ENCODE results near the gene SLC9C2.

Gene SLC9C2

DNA sequence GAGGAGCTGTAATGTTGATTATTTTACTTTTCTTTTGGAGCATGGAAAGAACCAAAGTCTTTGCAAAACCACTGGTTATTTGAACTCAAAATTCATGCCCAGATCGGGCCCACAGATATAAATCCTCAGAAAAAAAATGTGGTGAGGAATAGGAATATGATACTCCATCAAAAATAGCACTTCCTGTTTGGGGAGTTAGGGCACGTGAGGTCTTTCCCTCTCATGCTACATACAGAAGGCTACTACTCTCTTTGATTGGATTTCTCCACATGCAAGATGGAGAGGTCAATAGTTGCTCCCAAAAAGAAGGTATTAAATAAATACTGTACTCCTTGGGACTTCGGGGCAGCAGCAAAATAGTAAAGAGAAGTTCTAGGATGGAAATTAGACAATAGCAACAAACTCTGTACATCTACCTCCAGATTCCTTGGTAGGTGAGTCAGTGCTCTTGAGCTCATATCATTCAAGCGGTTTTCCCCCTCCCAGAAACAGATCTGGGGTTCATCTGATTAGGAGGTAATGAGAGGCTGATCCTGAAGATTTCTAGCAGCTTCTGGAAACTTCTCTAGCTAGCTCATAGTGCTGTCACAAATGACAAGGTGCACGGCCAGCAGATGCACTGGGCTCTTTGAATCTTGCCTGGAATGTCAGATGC, 47.1 kb downstream of the SLC9C2 start:
- H3K4me3 ChIP-seq (ENCODE audit: low read length) = no peak overlapping the region
- DNase-seq (ENCODE audit: low read depth) = no peak
- TF ChIP-seq, protein P1, sequence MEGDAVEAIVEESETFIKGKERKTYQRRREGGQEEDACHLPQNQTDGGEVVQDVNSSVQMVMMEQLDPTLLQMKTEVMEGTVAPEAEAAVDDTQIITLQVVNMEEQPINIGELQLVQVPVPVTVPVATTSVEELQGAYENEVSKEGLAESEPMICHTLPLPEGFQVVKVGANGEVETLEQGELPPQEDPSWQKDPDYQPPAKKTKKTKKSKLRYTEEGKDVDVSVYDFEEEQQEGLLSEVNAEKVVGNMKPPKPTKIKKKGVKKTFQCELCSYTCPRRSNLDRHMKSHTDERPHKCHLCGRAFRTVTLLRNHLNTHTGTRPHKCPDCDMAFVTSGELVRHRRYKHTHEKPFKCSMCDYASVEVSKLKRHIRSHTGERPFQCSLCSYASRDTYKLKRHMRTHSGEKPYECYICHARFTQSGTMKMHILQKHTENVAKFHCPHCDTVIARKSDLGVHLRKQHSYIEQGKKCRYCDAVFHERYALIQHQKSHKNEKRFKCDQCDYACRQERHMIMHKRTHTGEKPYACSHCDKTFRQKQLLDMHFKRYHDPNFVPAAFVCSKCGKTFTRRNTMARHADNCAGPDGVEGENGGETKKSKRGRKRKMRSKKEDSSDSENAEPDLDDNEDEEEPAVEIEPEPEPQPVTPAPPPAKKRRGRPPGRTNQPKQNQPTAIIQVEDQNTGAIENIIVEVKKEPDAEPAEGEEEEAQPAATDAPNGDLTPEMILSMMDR (conservative IDR thresholded peaks at IDR 0.05; ENCODE audit: low read depth, low read length) = no peak

DNA sequence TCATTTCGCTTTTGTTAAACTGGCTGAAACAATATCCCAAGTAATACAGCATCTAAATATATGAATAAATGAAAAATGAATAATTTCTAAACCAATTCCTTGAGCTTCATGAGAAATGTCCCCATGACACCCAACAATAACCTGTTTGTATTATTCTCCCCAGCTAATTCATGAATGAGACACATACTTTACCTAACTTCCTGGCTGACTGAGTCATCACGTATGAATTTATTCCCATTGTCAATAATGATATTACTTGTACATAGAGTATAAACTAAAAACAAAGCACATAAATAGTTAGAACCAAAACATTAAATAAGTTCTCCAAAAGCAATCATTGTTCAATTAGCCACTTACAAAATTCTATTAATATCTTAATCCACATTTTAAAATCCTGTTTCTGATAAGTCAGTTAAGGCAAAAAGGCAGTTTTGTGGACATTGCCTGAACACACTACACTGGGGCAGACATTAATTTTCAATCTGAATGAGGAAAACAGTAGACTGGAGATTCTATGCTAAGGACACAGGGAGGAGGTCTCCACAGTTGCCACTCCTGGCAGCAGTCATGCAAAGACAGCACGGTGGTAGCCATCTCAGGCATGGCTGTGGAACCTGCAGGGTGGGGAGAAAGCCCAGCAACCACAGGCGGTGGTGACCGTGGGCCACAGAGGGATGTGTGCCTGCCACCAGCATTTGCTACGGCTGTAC, 48.2 kb downstream of the SLC9C2 start:
- H3K4me3 ChIP-seq (ENCODE audit: low read length) = no peak overlapping the region
- DNase-seq (ENCODE audit: low read depth) = no peak
- TF ChIP-seq, protein P1 (conservative IDR thresholded peaks at IDR 0.05; ENCODE audit: low read depth, low read length) = no peak

DNA sequence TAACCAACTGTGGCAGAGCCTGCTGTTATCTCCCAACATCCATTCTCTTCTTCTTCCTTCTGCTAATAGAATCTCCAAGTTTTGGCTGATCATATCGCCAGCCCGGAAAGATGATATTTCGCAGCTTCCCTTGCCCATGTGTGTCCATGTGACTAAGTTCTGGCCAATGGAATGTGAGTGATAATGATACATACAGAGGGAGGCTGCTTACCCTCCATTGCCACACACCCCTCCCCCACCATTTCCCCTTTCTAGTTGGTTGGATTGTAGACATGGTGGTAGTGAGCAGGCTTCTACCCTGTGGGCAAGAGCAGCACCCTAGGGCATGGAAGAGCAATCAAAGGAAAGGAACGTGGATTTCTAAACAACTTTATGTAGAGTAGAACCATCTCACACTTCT, 48.8 kb downstream of the SLC9C2 start:
- TF ChIP-seq, protein P1 (conservative IDR thresholded peaks at IDR 0.05; ENCODE audit: low read depth, low read length) = no peak
- H3K4me3 ChIP-seq (ENCODE audit: low read length) = no peak overlapping the region
- no peak for DNase-seq (ENCODE audit: low read depth)

DNA sequence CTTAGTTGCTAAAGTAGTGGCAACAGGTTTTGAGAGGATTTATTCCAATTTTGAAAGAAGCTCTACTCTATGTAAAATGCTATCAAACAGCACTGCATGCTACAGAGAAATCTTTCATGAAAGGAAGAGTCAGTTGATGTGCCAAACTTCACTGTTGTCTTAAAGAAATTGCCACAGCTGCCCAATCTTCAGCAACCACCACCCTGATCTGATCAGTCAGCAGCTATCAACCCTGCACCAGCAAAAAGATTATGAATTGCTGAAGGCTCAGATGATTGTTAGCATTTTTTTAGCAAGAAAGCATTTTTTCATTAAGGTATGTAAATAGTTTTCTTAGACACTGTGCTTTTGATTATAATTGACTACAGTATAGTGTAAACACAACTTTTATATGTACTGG, 49.6 kb downstream of the SLC9C2 start:
- no peak for DNase-seq (ENCODE audit: low read depth)
- no peak overlapping the region for H3K4me3 ChIP-seq (ENCODE audit: low read length)
- TF ChIP-seq, protein P1 (conservative IDR thresholded peaks at IDR 0.05; ENCODE audit: low read depth, low read length) = no peak

DNA sequence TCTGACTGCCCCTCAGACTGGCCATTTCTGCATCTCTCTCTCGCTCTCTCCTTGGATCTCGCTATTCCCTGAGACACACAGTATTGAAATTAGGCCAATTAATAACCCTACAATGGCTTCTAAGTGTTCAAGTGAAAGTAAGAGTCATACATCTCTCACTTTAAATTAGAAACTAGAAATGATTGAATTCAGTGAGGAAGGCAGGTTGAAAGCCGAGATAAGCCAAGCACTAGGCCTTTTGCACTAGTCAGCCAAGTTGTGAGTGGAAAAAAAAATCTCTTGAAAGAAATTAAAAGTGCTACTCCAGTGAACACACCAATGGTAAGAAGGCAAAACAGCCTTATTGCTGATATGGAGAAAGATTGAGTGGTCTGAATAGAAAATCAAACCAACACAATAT, 51.2 kb downstream of the SLC9C2 start:
- TF ChIP-seq, protein P1 (conservative IDR thresholded peaks at IDR 0.05; ENCODE audit: low read depth, low read length) = no peak
- no peak overlapping the region for H3K4me3 ChIP-seq (ENCODE audit: low read length)

DNA sequence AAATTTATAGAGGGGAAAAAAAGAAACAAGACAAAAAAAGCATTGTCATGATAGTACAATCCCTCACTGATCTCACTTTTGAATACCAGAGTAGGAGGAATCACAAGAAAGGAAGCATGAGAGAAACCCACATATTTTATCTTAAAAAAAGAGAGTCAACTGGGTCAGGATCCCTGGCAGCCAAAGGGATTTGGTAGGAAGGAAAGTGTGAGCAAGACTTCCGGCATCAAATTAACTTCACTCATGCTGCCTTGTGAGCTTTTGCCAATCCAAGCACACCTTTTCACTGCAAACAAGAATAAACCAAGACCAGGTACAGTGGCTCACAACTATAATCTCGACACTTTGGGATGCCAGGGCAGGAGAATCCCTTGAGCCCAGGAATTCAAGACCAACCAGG, 53.1 kb downstream of the SLC9C2 start:
- DNase-seq (ENCODE audit: low read depth) = no peak
- TF ChIP-seq, protein P1 (conservative IDR thresholded peaks at IDR 0.05; ENCODE audit: low read depth, low read length) = no peak
- H3K4me3 ChIP-seq (ENCODE audit: low read length) = no peak overlapping the region

More for the DNA sequence above, 51.2 kb downstream of the SLC9C2 start:
- no peak for DNase-seq (ENCODE audit: low read depth)

DNA sequence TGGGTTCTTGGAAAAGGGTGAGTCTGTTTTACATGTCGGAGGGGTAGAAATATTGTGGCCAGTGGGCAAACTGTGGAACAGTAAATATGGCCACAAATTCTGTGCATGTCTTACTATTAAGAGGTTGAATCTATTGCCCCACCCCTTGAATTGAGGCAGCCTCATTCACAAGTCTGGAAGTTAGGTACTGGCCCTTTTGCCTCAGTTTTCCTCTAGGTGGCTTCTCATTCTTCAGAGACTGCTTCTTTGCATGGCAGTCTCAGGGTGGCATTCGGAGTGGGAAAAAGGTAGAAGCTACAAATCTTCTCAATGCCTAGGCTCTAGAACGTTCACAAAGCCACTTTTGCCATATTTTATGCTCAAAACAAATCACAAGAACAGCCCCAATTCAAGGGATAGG, 57.2 kb downstream of the SLC9C2 start:
- no peak overlapping the region for H3K4me3 ChIP-seq (ENCODE audit: low read length)
- no peak for DNase-seq (ENCODE audit: low read depth)
- TF ChIP-seq, protein P1 (conservative IDR thresholded peaks at IDR 0.05; ENCODE audit: low read depth, low read length) = no peak
